SK-N-SH (cell line): ENCODE data around the gene DUSP1.

Source experiments
- MXI1 ChIP-seq: IDR thresholded peaks from 2 replicates; pipeline ENCODE4 v1.6.1; 2012; ENCODE audit warnings: mild to moderate bottlenecking, low read depth, low read length, improper control_type of control experiment
- POLR2AphosphoS5 ChIP-seq: IDR thresholded peaks from 2 replicates; pipeline ENCODE4 v1.6.1; 2012; ENCODE audit warnings: low read depth, low read length
- YY1 ChIP-seq: IDR thresholded peaks from 2 replicates; pipeline ENCODE4 v1.4.0; 2012; ENCODE audit warnings: low read depth, mild to moderate bottlenecking
- TF ChIP-seq, protein P1 (sequence below): fragments of 200-600 bp; sonication (generic); IDR thresholded peaks from 2 replicates; pipeline ENCODE4 v1.6.1; 2017; ENCODE audit warnings: antibody characterized with exemption, mild to moderate bottlenecking, moderate library complexity
- TF ChIP-seq, protein P2 (sequence below): IDR thresholded peaks from 2 replicates; pipeline ENCODE4 v1.4.0; 2012; ENCODE audit warnings: low read depth

DNA sequence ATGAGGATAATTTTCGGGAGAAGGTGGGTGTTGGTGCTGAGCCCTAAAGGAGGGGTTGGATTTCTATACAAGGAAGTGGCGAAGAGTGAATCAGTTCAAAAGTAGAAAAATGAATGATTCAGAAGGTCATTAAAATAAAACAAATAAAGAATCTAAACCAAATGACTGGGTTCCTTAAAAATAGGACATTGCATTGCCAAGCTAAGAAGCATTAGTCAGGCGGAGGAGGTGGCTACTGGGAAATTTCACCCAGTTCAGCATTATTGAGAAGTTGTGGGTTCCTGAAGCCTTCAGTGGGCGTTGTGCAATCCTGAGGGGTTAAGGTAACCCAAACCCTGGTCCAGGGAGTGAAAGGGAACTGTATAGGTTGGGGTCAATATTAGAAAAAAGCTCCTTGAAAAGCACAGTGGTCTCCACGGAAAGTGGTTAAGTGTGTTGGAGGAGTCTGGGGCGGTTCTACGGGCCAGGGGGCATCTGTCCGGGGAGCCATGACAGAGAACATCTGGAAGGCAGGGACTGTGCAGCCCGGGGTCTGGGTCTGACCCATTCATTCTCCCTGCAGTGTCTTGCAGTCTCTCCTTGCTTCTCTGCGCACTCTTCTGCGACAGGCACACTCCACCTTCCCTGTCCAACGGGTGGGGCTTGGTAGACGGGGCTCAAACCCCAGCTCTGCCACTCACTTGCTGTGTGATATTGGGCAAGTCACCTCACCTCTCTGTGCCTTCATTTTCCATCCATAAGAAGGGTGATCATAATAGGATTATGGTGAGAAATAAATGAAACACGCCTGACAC lies 27.6 kb upstream of the DUSP1 start:
- TF ChIP-seq, protein P1, sequence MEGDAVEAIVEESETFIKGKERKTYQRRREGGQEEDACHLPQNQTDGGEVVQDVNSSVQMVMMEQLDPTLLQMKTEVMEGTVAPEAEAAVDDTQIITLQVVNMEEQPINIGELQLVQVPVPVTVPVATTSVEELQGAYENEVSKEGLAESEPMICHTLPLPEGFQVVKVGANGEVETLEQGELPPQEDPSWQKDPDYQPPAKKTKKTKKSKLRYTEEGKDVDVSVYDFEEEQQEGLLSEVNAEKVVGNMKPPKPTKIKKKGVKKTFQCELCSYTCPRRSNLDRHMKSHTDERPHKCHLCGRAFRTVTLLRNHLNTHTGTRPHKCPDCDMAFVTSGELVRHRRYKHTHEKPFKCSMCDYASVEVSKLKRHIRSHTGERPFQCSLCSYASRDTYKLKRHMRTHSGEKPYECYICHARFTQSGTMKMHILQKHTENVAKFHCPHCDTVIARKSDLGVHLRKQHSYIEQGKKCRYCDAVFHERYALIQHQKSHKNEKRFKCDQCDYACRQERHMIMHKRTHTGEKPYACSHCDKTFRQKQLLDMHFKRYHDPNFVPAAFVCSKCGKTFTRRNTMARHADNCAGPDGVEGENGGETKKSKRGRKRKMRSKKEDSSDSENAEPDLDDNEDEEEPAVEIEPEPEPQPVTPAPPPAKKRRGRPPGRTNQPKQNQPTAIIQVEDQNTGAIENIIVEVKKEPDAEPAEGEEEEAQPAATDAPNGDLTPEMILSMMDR, result no peak
- TF ChIP-seq YY1, result no peak
- TF ChIP-seq MXI1, result no peak
- TF ChIP-seq POLR2AphosphoS5, result no peak
- TF ChIP-seq, protein P2, sequence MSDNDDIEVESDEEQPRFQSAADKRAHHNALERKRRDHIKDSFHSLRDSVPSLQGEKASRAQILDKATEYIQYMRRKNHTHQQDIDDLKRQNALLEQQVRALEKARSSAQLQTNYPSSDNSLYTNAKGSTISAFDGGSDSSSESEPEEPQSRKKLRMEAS, result no peak
